A549 (cell line): ENCODE results near the gene LGALS4. TPM values are rescaled to one million over a fixed set of nuclear protein-coding genes. Genes with fewer than 3 reads are reported as not detected.
A peak's percentile ranks its signal among the peaks of the same experiment; 100 is the strongest.

Experiments used
- ATAC-seq, 2 experiments: fragments of 200-7000 bp in 1 of 2; fragments of >200 bp in 1 of 2; cut with Nextera tagmentation in 1 of 2; cut with Tn5 transposase in 1 of 2; 3 replicates each; pipeline versions ENCODE4 v1.8.0 to v1.9.1; 2018 to 2020; ENCODE audit warnings: mild to moderate bottlenecking in 1 of 2, moderate library complexity in 1 of 2
- CTCF ChIA-PET: fragments of 300-600 bp; sonication (Branson Sonifier 250); formaldehyde crosslinking; extraction: SDS; loops from one replicate; lab custom pipeline; 2021; ENCODE audit warnings: antibody characterized with exemption, inconsistent platforms; lab: Yijun Ruan, JAX
- POLR2A ChIA-PET: fragments of 350-600 bp; formaldehyde crosslinking; extraction: SDS; loops from one replicate; lab custom pipeline; 2021; ENCODE audit warnings: antibody characterized with exemption, inconsistent platforms; lab: Yijun Ruan, JAX
- DNase-seq, 2 experiments: peaks; one replicate each; pipeline versions ENCODE4 v3.0.0 to v3.0.0-alpha.2; 2011 to 2016; ENCODE audit warnings: low read depth in 1 of 2, low spot score in 1 of 2
- FAIRE-seq: peaks from 2 replicates; lab custom pipeline; 2011; peaks lifted over from hg19 to GRCh38; lab: Jason Lieb, UNC
- H3K27ac ChIP-seq, 2 experiments: fragments of >200 bp; sonication (Bioruptor Twin); formaldehyde crosslinking; 3 replicates each; pipeline ENCODE4 v1.5.1; 2016 to 2017
- H3K4me1 ChIP-seq: fragments of >200 bp; sonication (Bioruptor Twin); formaldehyde crosslinking; 3 replicates; pipeline ENCODE4 v1.6.1; 2016
- H3K4me2 ChIP-seq: fragments of >200 bp; sonication (Bioruptor Twin); formaldehyde crosslinking; 3 replicates; pipeline ENCODE4 v1.6.1; 2016
- H3K4me3 ChIP-seq: fragments of >200 bp; sonication (Bioruptor Twin); formaldehyde crosslinking; 3 replicates; pipeline ENCODE4 v1.5.1; 2016
- H3K9me3 ChIP-seq: fragments of >200 bp; sonication (Bioruptor Twin); formaldehyde crosslinking; 3 replicates; pipeline ENCODE4 v1.6.1; 2016
- BHLHE40 ChIP-seq: IDR thresholded peaks from 2 replicates; pipeline ENCODE4 v1.6.1; 2012; ENCODE audit warnings: low read depth, low read length, inconsistent platforms
- CBX2 ChIP-seq: fragments of 200-600 bp; sonication (generic); IDR thresholded peaks from 2 replicates; pipeline ENCODE4 v1.6.1; 2016; ENCODE audit warnings: low read depth, mild to moderate bottlenecking, borderline replicate concordance
- CBX8 ChIP-seq: fragments of 200-600 bp; sonication (generic); IDR thresholded peaks from 2 replicates; pipeline ENCODE4 v1.6.1; 2016
- CEBPB ChIP-seq, 2 experiments: fragments of >200 bp in 1 of 2; sonication (Bioruptor Twin) in 1 of 2; formaldehyde crosslinking in 1 of 2; IDR thresholded peaks; 2 replicates each; pipeline ENCODE4 v1.6.1; 2012 to 2016
- CHD2 ChIP-seq: fragments of 150-350 bp; IDR thresholded peaks from 2 replicates; pipeline ENCODE4 v1.6.1; 2014; ENCODE audit warnings: low read length; ENCODE audit not compliant: partially characterized antibody
- EHF ChIP-seq: fragments of 250-450 bp; sonication (Bioruptor Pico); IDR thresholded peaks from 2 replicates; pipeline ENCODE4 v1.5.0; 2020; ENCODE audit warnings: mild to moderate bottlenecking
- EHMT2 ChIP-seq: fragments of 200-600 bp; sonication (generic); IDR thresholded peaks from 2 replicates; pipeline ENCODE4 v1.6.1; 2016; ENCODE audit warnings: antibody characterized with exemption, low read depth, mild to moderate bottlenecking, moderate library complexity
- ESRRA ChIP-seq: fragments of 150-350 bp; IDR thresholded peaks from 2 replicates; pipeline ENCODE4 v1.6.1; 2014; ENCODE audit warnings: mild to moderate bottlenecking, low read length, borderline replicate concordance
- FOSB ChIP-seq: fragments of 250-450 bp; sonication (Bioruptor Pico); IDR thresholded peaks from 2 replicates; pipeline ENCODE4 v1.5.0; 2020; ENCODE audit warnings: mild to moderate bottlenecking, moderate library complexity
- GATA3 ChIP-seq: IDR thresholded peaks from 2 replicates; pipeline ENCODE4 v1.6.1; 2012; ENCODE audit warnings: borderline replicate concordance
- HOXA7 ChIP-seq: fragments of 250-450 bp; sonication (Bioruptor Pico); IDR thresholded peaks from 2 replicates; pipeline ENCODE4 v1.5.0; 2020; ENCODE audit warnings: mild to moderate bottlenecking, moderate library complexity
- HOXB13 ChIP-seq: fragments of 250-450 bp; sonication (Bioruptor Pico); IDR thresholded peaks from 2 replicates; pipeline ENCODE4 v1.5.0; 2020; ENCODE audit warnings: low read depth, mild to moderate bottlenecking, moderate library complexity
- HOXB5 ChIP-seq: fragments of 250-450 bp; sonication (Bioruptor Pico); IDR thresholded peaks from 2 replicates; pipeline ENCODE4 v1.5.0; 2020; ENCODE audit warnings: mild to moderate bottlenecking, moderate library complexity
- JUNB ChIP-seq: fragments of >200 bp; sonication (Bioruptor Twin); formaldehyde crosslinking; IDR thresholded peaks from 2 replicates; pipeline ENCODE4 v1.6.1; 2016
- KDM1A ChIP-seq: fragments of 200-600 bp; sonication (generic); IDR thresholded peaks from 2 replicates; pipeline ENCODE4 v1.6.1; 2016; ENCODE audit warnings: low read depth, mild to moderate bottlenecking
- MAFK ChIP-seq: fragments of 450-650 bp; IDR thresholded peaks from 2 replicates; pipeline ENCODE4 v1.6.1; 2014; ENCODE audit not compliant: partially characterized antibody
- MYC ChIP-seq: IDR thresholded peaks from 2 replicates; pipeline ENCODE4 v1.6.1; 2012; ENCODE audit warnings: mild to moderate bottlenecking, inconsistent platforms, low read length, improper control_type of control experiment, borderline replicate concordance
- NPAS2 ChIP-seq: fragments of 250-450 bp; sonication (Bioruptor Pico); IDR thresholded peaks from 2 replicates; pipeline ENCODE4 v1.8.0; 2022; ENCODE audit warnings: mild to moderate bottlenecking, moderate library complexity, borderline replicate concordance
- NR3C1 ChIP-seq: fragments of >200 bp; sonication (Bioruptor Twin); formaldehyde crosslinking; IDR thresholded peaks from 3 replicates; pipeline ENCODE4 v1.6.1; 2017
- POLR2A ChIP-seq: IDR thresholded peaks from 2 replicates; pipeline ENCODE4 v1.6.1; 2012; ENCODE audit warnings: mild to moderate bottlenecking, low read length
- POLR2AphosphoS2 ChIP-seq: conservative IDR thresholded peaks from 2 replicates; pipeline ENCODE4 v1.6.1; 2012; ENCODE audit warnings: low read length, improper control_type of control experiment, inconsistent platforms
- RAD21 ChIP-seq, 2 experiments: fragments of >200 bp in 1 of 2; sonication (Bioruptor Twin) in 1 of 2; formaldehyde crosslinking in 1 of 2; IDR thresholded peaks in 1 of 2; conservative IDR thresholded peaks in 1 of 2; 2 replicates in 1 of 2; 3 replicates in 1 of 2; pipeline ENCODE4 v1.6.1; 2012 to 2018; ENCODE audit warnings: inconsistent platforms in 1 of 2
- RNF2 ChIP-seq: fragments of 200-600 bp; sonication (generic); IDR thresholded peaks from 2 replicates; pipeline ENCODE4 v1.6.1; 2016; ENCODE audit warnings: low read depth, mild to moderate bottlenecking, antibody characterized with exemption, moderate library complexity, borderline replicate concordance
- SMC3 ChIP-seq: fragments of >200 bp; sonication (Bioruptor Twin); formaldehyde crosslinking; IDR thresholded peaks from 3 replicates; pipeline ENCODE4 v1.6.1; 2018; ENCODE audit warnings: inconsistent platforms
- SREBF2 ChIP-seq: fragments of 450-650 bp; IDR thresholded peaks from 2 replicates; pipeline ENCODE4 v1.6.1; 2014; ENCODE audit warnings: mild to moderate bottlenecking, moderate library complexity
- TFCP2L1 ChIP-seq: fragments of 250-450 bp; sonication (Bioruptor Pico); IDR thresholded peaks from 2 replicates; pipeline ENCODE4 v1.5.0; 2021; ENCODE audit warnings: mild to moderate bottlenecking
- TP53 ChIP-seq: fragments of 250-450 bp; sonication (Bioruptor Pico); IDR thresholded peaks from 2 replicates; pipeline ENCODE4 v1.5.0; 2021; ENCODE audit warnings: mild to moderate bottlenecking, moderate library complexity
- WGBS: methylation state at CpG from one replicate; pipeline ENCODE4 v1.1.6; 2017; ENCODE audit errors: missing lambda C conversion rate; 5-methylcytosine and 5-hydroxymethylcytosine counted together
- polyA plus RNA-seq, 4 experiments: library from polyadenylated mRNA; depleted of rRNA in 3 of 4; stranded (reverse); fragments of >200 nt; fragmentation: RNase III in 1 of 4; extraction: RNeasy Plus Mini Kit Qiagen cat#74134 plus additional on column Dnase treatment in 1 of 4; gene quantifications; 2 replicates in 3 of 4; 3 replicates in 1 of 4; pipeline ENCODE4 v1.2.3, GENCODE V29; 2011 to 2017
- TF ChIP-seq, protein P1 (sequence below): fragments of 150-350 bp; IDR thresholded peaks from 2 replicates; pipeline ENCODE4 v1.6.1; 2014; ENCODE audit warnings: low read depth, mild to moderate bottlenecking, low read length
- TF ChIP-seq, protein P2 (sequence below): fragments of 250-450 bp; sonication (Bioruptor Pico); IDR thresholded peaks from 2 replicates; pipeline ENCODE4 v1.5.0; 2021; ENCODE audit warnings: mild to moderate bottlenecking, moderate library complexity, borderline replicate concordance
- TF ChIP-seq, protein P3 (sequence below): IDR thresholded peaks from 2 replicates; pipeline ENCODE4 v1.6.1; 2012
- TF ChIP-seq, protein P4 (sequence below): IDR thresholded peaks from 2 replicates; pipeline ENCODE4 v1.6.1; 2012; ENCODE audit warnings: low read depth, borderline replicate concordance
- TF ChIP-seq, protein P5 (sequence below): fragments of 200-600 bp; sonication (generic); IDR thresholded peaks from 2 replicates; pipeline ENCODE4 v1.6.1; 2016; ENCODE audit warnings: antibody characterized with exemption, mild to moderate bottlenecking, moderate library complexity

Gene LGALS4
- polyA plus RNA-seq, 2 of the 4 experiments (the other 2 are of a cell fraction) = 0.94 to 2.5 TPM

DNA sequence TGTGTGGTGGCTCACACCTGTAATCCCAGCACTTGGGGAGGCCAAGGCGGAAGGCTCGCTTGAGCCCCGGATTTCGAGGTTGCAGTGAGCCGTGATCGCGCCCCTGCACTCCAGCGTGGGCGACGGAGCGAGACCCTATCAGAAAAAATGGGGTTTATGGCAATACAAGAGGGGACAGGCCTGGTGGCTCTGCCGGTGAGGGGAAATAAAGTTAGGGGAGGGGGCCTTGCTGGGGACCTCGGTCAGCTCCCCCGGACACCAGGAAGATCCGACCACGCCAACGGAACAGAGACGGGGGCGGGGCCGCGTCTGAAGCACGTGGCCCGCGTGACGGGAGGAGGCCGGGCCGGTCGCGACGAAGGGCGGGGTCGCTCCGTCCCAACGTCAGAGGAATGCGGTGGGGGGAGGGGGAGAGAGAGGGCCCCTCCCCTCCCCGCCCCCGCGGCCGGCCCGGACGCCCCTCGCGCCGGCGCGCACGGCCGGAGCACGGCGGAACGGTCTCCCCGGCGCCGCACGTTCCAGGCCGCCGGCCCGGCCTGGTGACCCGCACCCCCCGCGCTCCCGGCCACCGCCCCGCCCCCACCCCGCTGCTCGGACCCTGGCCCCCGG is 39.0 kb upstream of the LGALS4 start (continued):
- TF ChIP-seq JUNB (no peak), EHF (CRISPR knock-in tag) (peak; percentile 92), MYC (peak; percentile 99), SREBF2 (no peak), MAFK (no peak), RNF2 (no peak), HOXB13 (peak; percentile 95), TFCP2L1 (peak; percentile 94)
- TF ChIP-seq, protein P1, sequence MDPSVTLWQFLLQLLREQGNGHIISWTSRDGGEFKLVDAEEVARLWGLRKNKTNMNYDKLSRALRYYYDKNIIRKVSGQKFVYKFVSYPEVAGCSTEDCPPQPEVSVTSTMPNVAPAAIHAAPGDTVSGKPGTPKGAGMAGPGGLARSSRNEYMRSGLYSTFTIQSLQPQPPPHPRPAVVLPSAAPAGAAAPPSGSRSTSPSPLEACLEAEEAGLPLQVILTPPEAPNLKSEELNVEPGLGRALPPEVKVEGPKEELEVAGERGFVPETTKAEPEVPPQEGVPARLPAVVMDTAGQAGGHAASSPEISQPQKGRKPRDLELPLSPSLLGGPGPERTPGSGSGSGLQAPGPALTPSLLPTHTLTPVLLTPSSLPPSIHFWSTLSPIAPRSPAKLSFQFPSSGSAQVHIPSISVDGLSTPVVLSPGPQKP = no peak

DNA sequence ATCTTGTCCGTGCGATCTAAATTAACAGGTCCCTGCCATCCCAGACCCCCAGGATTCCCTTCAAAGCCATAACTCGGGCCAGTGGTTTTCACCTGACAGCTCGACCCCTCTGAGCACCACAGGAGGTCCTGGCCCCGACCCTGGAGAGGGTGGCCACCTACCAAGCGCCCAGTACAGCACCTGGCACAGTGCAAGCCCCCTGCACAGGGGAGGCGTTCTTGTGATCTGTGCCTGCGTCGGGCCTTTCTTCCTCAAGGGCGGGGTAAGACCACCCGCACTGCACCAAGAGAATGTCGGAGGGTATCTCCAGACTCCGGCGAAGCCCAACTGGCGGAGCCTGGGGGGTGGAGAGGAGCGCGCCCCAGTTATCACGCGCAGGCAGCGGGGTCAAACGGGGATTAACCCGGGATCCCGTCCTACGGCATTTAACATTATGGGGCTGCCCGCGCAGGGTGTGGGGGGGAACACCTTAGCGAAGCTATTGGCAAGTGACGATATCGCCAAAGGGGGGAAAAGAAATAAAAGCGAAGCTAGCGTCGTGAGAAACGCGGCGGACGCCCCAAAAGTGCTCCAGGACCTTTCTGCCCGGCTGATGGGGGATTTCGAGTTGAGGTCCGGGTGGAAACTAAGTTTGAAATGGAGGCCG is 38.4 kb upstream of the LGALS4 start:
- no peak for ATAC-seq
- CTCF ChIA-PET = interaction anchor here (0.6 to 4.3 kb wide), 19 partner anchors 9 to 306 kb away, joined by 3 to 25 read pairs (median 4); partner anchors contain the start of genes LGALS7, MRPS12 and SARS2
- FAIRE-seq = no peak
- Histone ChIP-seq H3K4me2 (peak overlapping the region; percentile 70), H3K4me3 (peak overlapping the region; percentile 64), H3K27ac (peak overlapping the region; percentile 93 to 95), H3K4me1 (peaks cover 39% of the 10 kb centered on the region), H3K9me3 (no peaks in the 10 kb centered on the region)
- POLR2A ChIA-PET = interaction anchor here (0.5 to 3.2 kb wide), 18 partner anchors 9 to 477 kb away, joined by 3 to 26 read pairs (median 4); partner anchors contain the start of genes ACTN4, ECH1, EIF3K and FAM98C
- 64% methylated on average over 40 of the region's 40 CpGs for WGBS
- no peak for DNase-seq
- TF ChIP-seq GATA3 = no peak
- no peak for TF ChIP-seq KDM1A
- no peak for TF ChIP-seq HOXB5 (CRISPR knock-in tag)
- TF ChIP-seq MAFK = no peak
- TF ChIP-seq, protein P2, sequence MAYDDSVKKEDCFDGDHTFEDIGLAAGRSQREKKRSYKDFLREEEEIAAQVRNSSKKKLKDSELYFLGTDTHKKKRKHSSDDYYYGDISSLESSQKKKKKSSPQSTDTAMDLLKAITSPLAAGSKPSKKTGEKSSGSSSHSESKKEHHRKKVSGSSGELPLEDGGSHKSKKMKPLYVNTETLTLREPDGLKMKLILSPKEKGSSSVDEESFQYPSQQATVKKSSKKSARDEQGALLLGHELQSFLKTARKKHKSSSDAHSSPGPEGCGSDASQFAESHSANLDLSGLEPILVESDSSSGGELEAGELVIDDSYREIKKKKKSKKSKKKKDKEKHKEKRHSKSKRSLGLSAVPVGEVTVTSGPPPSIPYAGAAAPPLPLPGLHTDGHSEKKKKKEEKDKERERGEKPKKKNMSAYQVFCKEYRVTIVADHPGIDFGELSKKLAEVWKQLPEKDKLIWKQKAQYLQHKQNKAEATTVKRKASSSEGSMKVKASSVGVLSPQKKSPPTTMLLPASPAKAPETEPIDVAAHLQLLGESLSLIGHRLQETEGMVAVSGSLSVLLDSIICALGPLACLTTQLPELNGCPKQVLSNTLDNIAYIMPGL (CRISPR knock-in tag) = no peak
- TF ChIP-seq SREBF2 = no peak
- TF ChIP-seq, protein P3, sequence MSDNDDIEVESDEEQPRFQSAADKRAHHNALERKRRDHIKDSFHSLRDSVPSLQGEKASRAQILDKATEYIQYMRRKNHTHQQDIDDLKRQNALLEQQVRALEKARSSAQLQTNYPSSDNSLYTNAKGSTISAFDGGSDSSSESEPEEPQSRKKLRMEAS = no peak
- TF ChIP-seq EHMT2 = no peak
- TF ChIP-seq BHLHE40 = no peak
- TF ChIP-seq, protein P4, sequence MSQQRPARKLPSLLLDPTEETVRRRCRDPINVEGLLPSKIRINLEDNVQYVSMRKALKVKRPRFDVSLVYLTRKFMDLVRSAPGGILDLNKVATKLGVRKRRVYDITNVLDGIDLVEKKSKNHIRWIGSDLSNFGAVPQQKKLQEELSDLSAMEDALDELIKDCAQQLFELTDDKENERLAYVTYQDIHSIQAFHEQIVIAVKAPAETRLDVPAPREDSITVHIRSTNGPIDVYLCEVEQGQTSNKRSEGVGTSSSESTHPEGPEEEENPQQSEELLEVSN = no peak
- no peak for TF ChIP-seq RAD21 (conservative IDR thresholded peaks at IDR 0.05 in 1 of 2, IDR thresholded peaks at IDR 0.05 in 1 of 2)
- TF ChIP-seq POLR2AphosphoS2 = no peak
- no peak for TF ChIP-seq EHF (CRISPR knock-in tag)
- TF ChIP-seq HOXA7 (CRISPR knock-in tag) = no peak
- no peak for TF ChIP-seq FOSB
- TF ChIP-seq CBX8 = no peak
- no peak for TF ChIP-seq CHD2
- TF ChIP-seq NR3C1 = no peak
- no peak for TF ChIP-seq ESRRA
- no peak for TF ChIP-seq NPAS2 (CRISPR knock-in tag)
- no peak for TF ChIP-seq SMC3
- TF ChIP-seq, protein P5, sequence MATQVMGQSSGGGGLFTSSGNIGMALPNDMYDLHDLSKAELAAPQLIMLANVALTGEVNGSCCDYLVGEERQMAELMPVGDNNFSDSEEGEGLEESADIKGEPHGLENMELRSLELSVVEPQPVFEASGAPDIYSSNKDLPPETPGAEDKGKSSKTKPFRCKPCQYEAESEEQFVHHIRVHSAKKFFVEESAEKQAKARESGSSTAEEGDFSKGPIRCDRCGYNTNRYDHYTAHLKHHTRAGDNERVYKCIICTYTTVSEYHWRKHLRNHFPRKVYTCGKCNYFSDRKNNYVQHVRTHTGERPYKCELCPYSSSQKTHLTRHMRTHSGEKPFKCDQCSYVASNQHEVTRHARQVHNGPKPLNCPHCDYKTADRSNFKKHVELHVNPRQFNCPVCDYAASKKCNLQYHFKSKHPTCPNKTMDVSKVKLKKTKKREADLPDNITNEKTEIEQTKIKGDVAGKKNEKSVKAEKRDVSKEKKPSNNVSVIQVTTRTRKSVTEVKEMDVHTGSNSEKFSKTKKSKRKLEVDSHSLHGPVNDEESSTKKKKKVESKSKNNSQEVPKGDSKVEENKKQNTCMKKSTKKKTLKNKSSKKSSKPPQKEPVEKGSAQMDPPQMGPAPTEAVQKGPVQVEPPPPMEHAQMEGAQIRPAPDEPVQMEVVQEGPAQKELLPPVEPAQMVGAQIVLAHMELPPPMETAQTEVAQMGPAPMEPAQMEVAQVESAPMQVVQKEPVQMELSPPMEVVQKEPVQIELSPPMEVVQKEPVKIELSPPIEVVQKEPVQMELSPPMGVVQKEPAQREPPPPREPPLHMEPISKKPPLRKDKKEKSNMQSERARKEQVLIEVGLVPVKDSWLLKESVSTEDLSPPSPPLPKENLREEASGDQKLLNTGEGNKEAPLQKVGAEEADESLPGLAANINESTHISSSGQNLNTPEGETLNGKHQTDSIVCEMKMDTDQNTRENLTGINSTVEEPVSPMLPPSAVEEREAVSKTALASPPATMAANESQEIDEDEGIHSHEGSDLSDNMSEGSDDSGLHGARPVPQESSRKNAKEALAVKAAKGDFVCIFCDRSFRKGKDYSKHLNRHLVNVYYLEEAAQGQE = no peak
- no peak for TF ChIP-seq HOXB13
- no peak for TF ChIP-seq CEBPB (IDR thresholded peaks at IDR 0.05)
- TF ChIP-seq CBX2 = no peak
- peak; percentile 41 for TF ChIP-seq POLR2A
- no peak for TF ChIP-seq TP53
